ENCODE data around the gene TBC1D1.

Gene TBC1D1

DNA sequence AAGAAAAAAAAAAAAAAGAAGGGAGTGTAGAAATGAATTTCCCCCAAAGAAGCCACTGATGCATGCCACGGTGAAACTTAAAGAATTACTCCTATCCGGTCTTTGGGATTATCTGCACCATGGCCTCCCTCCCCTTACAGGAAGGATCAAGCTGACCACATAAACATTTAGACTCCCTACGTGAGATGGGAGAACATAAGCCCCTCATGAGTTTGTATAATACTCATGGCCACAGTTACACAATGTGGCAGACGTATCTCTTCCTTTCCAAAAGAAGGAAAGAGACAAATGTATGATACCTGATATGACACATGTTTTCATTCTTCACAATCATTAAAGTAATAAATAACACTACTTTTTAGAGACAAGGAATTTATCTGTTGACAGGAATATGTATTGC lies 66.1 kb downstream of the TBC1D1 start:
- H3K27me3 ChIP-seq (replicated peaks; ENCODE audit: control insufficient read depth, insufficient read depth, low read length) = no peaks in the 10 kb centered on the region
- no peak overlapping the region for H3K4me3 ChIP-seq (replicated peaks; ENCODE audit: low read depth, low read length)
- H3K36me3 ChIP-seq (ENCODE audit: control insufficient read depth, insufficient read depth, low read length) = no peaks in the 10 kb centered on the region
- no peak for TF ChIP-seq CTCF (IDR thresholded peaks at IDR 0.05; ENCODE audit: insufficient read depth, low read length, poor library complexity, severe bottlenecking)
- DNase-seq (ENCODE audit: extremely low read depth, insufficient read length) = no peak

- Histone ChIP-seq H3K36me3 (ENCODE audit: control insufficient read depth, insufficient read depth, low read length) (no peaks in the 10 kb centered on the region), H3K4me3 (replicated peaks; ENCODE audit: low read depth, low read length) (no peak overlapping the region), H3K27me3 (replicated peaks; ENCODE audit: control insufficient read depth, insufficient read depth, low read length) (no peaks in the 10 kb centered on the region)
- DNase-seq (ENCODE audit: extremely low read depth, insufficient read length) = no peak
- no peak for TF ChIP-seq CTCF (IDR thresholded peaks at IDR 0.05; ENCODE audit: insufficient read depth, low read length, poor library complexity, severe bottlenecking)
Observed at GRCh38 chr4:37958932-37959331, 68.0 kb downstream of the TBC1D1 start.

GRCh38 chr4:37960098-37960497 lies 69.2 kb downstream of the TBC1D1 start, which contains the start of gene PTTG2:
PTTG2 (plus strand) TSS chr4:37960398; CDS start chr4:37960435, 37 bp downstream.
- no peak for TF ChIP-seq CTCF (IDR thresholded peaks at IDR 0.05; ENCODE audit: insufficient read depth, low read length, poor library complexity, severe bottlenecking)
- H3K27me3 ChIP-seq (replicated peaks; ENCODE audit: control insufficient read depth, insufficient read depth, low read length) = no peaks in the 10 kb centered on the region
- no peak within 1 kb of the TSS for H3K4me3 ChIP-seq (replicated peaks; ENCODE audit: low read depth, low read length)
- H3K36me3 ChIP-seq (ENCODE audit: control insufficient read depth, insufficient read depth, low read length) = no peaks in the 10 kb centered on the region
- DNase-seq (ENCODE audit: extremely low read depth, insufficient read length) = no peak

DNA sequence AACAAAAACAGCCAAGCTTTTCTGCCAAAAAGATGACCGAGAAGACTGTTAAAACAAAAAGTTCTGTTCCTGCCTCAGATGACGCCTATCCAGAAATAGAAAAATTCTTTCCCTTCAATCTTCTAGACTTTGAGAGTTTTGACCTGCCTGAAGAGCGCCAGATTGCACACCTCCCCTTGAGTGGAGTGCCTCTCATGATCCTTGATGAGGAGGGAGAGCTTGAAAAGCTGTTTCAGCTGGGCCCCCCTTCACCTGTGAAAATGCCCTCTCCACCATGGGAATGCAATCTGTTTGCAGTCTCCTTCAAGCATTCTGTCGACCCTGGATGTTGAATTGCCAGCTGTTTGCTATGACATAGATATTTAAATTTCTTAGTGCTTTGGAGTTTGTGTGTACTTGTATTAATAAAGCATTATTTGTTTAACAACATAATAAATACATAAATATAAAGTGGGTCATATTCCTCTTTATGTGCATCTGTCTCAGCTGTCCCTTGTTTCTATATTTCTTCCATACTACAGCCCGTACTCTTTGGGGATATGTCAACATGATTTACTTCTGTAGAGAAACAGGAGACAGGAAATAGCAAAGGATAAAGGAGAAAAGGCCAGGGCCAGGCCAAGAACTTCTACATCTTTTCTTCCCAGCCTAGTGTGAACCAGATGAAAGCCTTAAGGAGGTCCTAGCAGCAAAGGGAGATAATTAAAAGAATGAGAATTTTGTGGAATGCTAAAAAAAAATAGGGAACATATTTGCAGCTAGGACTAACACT lies 70.0 kb downstream of the TBC1D1 start:
- no peaks in the 10 kb centered on the region for H3K36me3 ChIP-seq (ENCODE audit: control insufficient read depth, insufficient read depth, low read length)
- no peaks in the 10 kb centered on the region for H3K27me3 ChIP-seq (replicated peaks; ENCODE audit: control insufficient read depth, insufficient read depth, low read length)
- H3K4me3 ChIP-seq (replicated peaks; ENCODE audit: low read depth, low read length) = no peak overlapping the region
- no peak for TF ChIP-seq CTCF (IDR thresholded peaks at IDR 0.05; ENCODE audit: insufficient read depth, low read length, poor library complexity, severe bottlenecking)
- DNase-seq (ENCODE audit: extremely low read depth, insufficient read length) = no peak

DNA sequence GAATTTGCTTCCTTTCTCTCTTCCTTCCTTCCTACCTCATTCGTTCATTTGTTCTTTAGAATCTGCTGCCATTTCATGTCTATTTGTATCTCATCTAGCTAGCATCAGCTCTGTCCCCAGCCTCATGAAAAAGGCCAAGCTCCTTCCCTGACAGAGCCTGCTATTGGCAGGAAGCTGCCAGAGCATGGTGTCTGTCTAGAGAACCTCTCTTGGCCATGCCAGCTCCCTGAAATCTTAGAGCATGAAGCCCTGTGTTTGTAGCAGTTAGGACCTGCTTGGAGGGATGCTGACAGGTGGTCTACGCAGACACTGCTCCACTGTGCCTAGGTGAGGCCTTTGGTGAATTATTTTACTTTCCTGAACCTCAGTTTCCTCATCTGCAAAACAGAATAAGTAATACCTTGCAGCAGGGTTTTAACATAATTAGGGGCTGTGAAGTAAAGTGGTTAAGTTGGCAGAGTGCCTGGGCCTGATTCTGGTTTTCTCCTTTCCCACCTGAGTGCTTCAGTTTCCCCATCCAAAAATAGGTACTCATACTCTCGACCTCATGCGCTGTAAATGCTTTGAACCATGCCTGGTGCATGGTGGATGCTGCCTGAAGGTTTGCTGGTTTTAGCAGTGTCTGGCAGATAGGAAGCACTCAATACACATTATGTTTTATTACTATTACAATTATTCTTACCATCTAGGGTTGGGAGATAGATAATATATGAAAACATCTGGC lies 74.0 kb downstream of the TBC1D1 start:
- Histone ChIP-seq H3K27me3 (replicated peaks; ENCODE audit: control insufficient read depth, insufficient read depth, low read length) (no peaks in the 10 kb centered on the region), H3K36me3 (ENCODE audit: control insufficient read depth, insufficient read depth, low read length) (no peaks in the 10 kb centered on the region), H3K4me3 (replicated peaks; ENCODE audit: low read depth, low read length) (no peak overlapping the region)
- no peak for TF ChIP-seq CTCF (IDR thresholded peaks at IDR 0.05; ENCODE audit: insufficient read depth, low read length, poor library complexity, severe bottlenecking)
- peak; percentile 25 for DNase-seq (ENCODE audit: extremely low read depth, insufficient read length)
